ENCODE measurements around the gene TNNI3K.

- no peak for TF ChIP-seq CTCF (IDR thresholded peaks at IDR 0.05)
- no peak for TF ChIP-seq POLR2A (IDR thresholded peaks at IDR 0.05)
Observed at GRCh38 chr1:74427681-74428080, 192.5 kb downstream of the TNNI3K start.
